HG02763 (cell line): ENCODE results near the gene PHF19.
A peak's percentile ranks its signal among the peaks of the same experiment; 100 is the strongest.

Experiments used
- ATAC-seq: cut with Tn5 transposase; IDR thresholded peaks from one replicate; pipeline ENCODE4 v1.9.1; 2021; ENCODE audit warnings: mild to moderate bottlenecking, moderate library complexity; ENCODE audit not compliant: unreplicated experiment

The PHF19 gene

GRCh38 chr9:120855827-120856670 is 20.9 kb downstream of the PHF19 start:
- ATAC-seq, result no peak

- ATAC-seq, result no peak
Observed at GRCh38 chr9:120854596-120855327, 22.2 kb downstream of the PHF19 start.

- no peak for ATAC-seq
Observed at GRCh38 chr9:120853198-120853597, 23.8 kb downstream of the PHF19 start.

GRCh38 chr9:120852240-120853010 is 24.6 kb downstream of the PHF19 start:
- no peak for ATAC-seq

- ATAC-seq, result no peak
Observed at GRCh38 chr9:120851449-120851848, 25.5 kb downstream of the PHF19 start.

- no peak for ATAC-seq
Observed at GRCh38 chr9:120850315-120850714, 26.7 kb downstream of the PHF19 start.

GRCh38 chr9:120846906-120847305 is 30.1 kb downstream of the PHF19 start:
- no peak for ATAC-seq

GRCh38 chr9:120846251-120846889 is 30.6 kb downstream of the PHF19 start:
- no peak for ATAC-seq

- ATAC-seq, result no peak
Observed at GRCh38 chr9:120845255-120845654, 31.7 kb downstream of the PHF19 start.

- peak; percentile 98 for ATAC-seq
Observed at GRCh38 chr9:120842685-120843485, 34.1 kb downstream of the PHF19 start, which contains the start of gene PSMD5. Gene PSMD5 (minus strand): TSS chr9:120842922. CDS start chr9:120842909, 13 bp downstream.

- ATAC-seq, result peak; percentile 7
Observed at GRCh38 chr9:120841930-120842684, 34.9 kb downstream of the PHF19 start.

- no peak for ATAC-seq
Observed at GRCh38 chr9:120839146-120839545, 37.8 kb downstream of the PHF19 start.

GRCh38 chr9:120837921-120838320 is 39.1 kb downstream of the PHF19 start:
- ATAC-seq, result no peak

GRCh38 chr9:120833325-120833724 is 43.7 kb downstream of the PHF19 start:
- ATAC-seq, result no peak

GRCh38 chr9:120832807-120833206 is 44.2 kb downstream of the PHF19 start:
- ATAC-seq, result no peak

- ATAC-seq, result no peak
Observed at GRCh38 chr9:120830865-120831264, 46.1 kb downstream of the PHF19 start.

GRCh38 chr9:120830151-120830550 is 46.8 kb downstream of the PHF19 start:
- no peak for ATAC-seq

- no peak for ATAC-seq
Observed at GRCh38 chr9:120829650-120830049, 47.3 kb downstream of the PHF19 start.

- no peak for ATAC-seq
Observed at GRCh38 chr9:120820095-120820494, 56.9 kb downstream of the PHF19 start.
